ENCODE data around the gene A1BG. TPM values are rescaled to one million over a fixed set of nuclear protein-coding genes. Genes with fewer than 3 reads are reported as not detected.

The A1BG gene
- total RNA-seq, 4 donors from 2014 or later = 86.1 to 165 (median 97.6) TPM

DNA sequence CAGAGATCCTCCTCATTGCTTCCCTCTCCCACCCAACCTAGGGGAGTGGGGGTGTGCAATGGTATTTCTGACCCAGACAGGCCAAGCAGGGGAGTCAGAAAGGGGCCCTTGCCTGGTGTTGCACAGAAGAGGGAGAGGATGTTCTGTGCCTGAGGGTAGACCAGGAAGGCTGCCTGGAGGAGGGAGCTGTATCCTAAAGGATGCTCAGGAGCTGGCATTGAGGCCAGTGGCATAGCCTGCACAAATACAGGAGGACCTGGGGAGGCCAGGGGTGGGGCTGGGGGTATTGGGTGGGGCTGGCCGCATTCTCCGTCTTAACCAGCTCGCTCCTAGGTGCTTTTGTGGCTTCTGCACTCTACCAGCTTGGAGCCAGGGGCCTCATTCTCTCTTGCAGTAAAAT is 46.6 kb upstream of the A1BG start:
- Histone ChIP-seq H3K4me1 (peaks cover 0 to 35% (median 15%) of the 10 kb centered on the region in 4 donors), H3K36me3 (peaks cover 0 to 16% (median under 1%) of the 10 kb centered on the region in 3 donors), H3K4me3 (no peak overlapping the region), H3K27ac (no peak overlapping the region), H3K27me3 (peaks cover 0 to 25% of the 10 kb centered on the region in 2 donors), H3K9me3 (no peaks in the 10 kb centered on the region)
- TF ChIP-seq EP300 (IDR thresholded peaks at IDR 0.05) (no peak), POLR2A (IDR thresholded peaks at IDR 0.05) (no peak), CTCF (IDR thresholded peaks at IDR 0.05) (no peak)
- DNase-seq (ENCODE audit: low spot score in 2 of 2) = no peak
- WGBS, 2 donors = 97% methylated on average over 3 of the region's 3 CpGs; no CpG with 5 or more reads in 1 of the 2 donors

DNA sequence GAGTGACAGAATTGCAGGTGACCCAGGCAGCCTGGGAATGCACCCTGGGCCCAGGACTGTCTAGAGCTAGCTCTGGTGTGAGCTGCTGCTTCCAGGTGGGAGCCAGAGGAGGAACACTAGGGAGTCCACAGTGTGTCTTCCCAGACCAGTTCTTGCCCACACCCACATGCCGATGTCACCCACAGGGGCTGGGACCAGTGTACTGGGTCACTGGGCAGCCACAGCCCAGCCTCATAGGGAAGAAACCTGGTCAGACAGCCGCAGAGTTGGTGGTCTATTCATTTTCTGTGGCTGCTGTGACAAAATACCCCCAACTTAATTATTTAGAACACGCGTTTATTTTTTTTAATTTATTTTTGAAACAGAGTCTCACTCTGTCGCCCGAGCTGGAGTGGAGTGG is 45.3 kb upstream of the A1BG start:
- Histone ChIP-seq H3K4me3 (no peak overlapping the region), H3K27me3 (peaks cover 0 to 25% of the 10 kb centered on the region in 2 donors), H3K27ac (no peak overlapping the region), H3K9me3 (no peaks in the 10 kb centered on the region), H3K4me1 (peaks cover 0 to 35% (median 15%) of the 10 kb centered on the region in 4 donors), H3K36me3 (peaks cover 0 to 29% (median 9%) of the 10 kb centered on the region in 3 donors)
- TF ChIP-seq CTCF (IDR thresholded peaks at IDR 0.05) (no peak), POLR2A (IDR thresholded peaks at IDR 0.05) (no peak), EP300 (IDR thresholded peaks at IDR 0.05) (no peak)
- no peak for DNase-seq (ENCODE audit: low spot score in 2 of 2)
- WGBS, 2 donors = 91% methylated on average over 5 to 6 of the region's 6 CpGs

GRCh38 chr19:58398087-58398486 is 44.8 kb upstream of the A1BG start:
- H3K9me3 ChIP-seq = no peaks in the 10 kb centered on the region
- H3K27me3 ChIP-seq = peaks cover 0 to 25% of the 10 kb centered on the region in 2 donors
- no peak overlapping the region for H3K27ac ChIP-seq
- no peak for DNase-seq (ENCODE audit: low spot score in 2 of 2)
- no peak overlapping the region for H3K4me3 ChIP-seq
- 77 to 88% methylated on average over 4 of the region's 4 CpGs for WGBS, 2 donors
- peaks cover 0 to 35% (median 15%) of the 10 kb centered on the region in 4 donors for H3K4me1 ChIP-seq
- peaks cover 0 to 34% (median 12%) of the 10 kb centered on the region in 3 donors for H3K36me3 ChIP-seq
- TF ChIP-seq EP300 (IDR thresholded peaks at IDR 0.05) (no peak), CTCF (IDR thresholded peaks at IDR 0.05) (no peak), POLR2A (IDR thresholded peaks at IDR 0.05) (no peak)

- no peak for TF ChIP-seq CTCF (IDR thresholded peaks at IDR 0.05)
- TF ChIP-seq EP300 (IDR thresholded peaks at IDR 0.05) = no peak
- TF ChIP-seq POLR2A (IDR thresholded peaks at IDR 0.05) = no peak
- Histone ChIP-seq H3K27ac (no peak overlapping the region), H3K27me3 (peaks cover 0 to 25% of the 10 kb centered on the region in 2 donors), H3K9me3 (no peaks in the 10 kb centered on the region), H3K4me1 (peaks cover 0 to 35% (median 15%) of the 10 kb centered on the region in 4 donors), H3K36me3 (peaks cover 0 to 39% (median 16%) of the 10 kb centered on the region in 3 donors), H3K4me3 (no peak overlapping the region)
- DNase-seq (ENCODE audit: low spot score in 2 of 2) = no peak
- WGBS, 2 donors = 60 to 62% methylated on average over 6 to 7 of the region's 7 CpGs
These were observed 44.3 kb upstream of the A1BG start for GRCh38 chr19:58397533-58398037.

DNA sequence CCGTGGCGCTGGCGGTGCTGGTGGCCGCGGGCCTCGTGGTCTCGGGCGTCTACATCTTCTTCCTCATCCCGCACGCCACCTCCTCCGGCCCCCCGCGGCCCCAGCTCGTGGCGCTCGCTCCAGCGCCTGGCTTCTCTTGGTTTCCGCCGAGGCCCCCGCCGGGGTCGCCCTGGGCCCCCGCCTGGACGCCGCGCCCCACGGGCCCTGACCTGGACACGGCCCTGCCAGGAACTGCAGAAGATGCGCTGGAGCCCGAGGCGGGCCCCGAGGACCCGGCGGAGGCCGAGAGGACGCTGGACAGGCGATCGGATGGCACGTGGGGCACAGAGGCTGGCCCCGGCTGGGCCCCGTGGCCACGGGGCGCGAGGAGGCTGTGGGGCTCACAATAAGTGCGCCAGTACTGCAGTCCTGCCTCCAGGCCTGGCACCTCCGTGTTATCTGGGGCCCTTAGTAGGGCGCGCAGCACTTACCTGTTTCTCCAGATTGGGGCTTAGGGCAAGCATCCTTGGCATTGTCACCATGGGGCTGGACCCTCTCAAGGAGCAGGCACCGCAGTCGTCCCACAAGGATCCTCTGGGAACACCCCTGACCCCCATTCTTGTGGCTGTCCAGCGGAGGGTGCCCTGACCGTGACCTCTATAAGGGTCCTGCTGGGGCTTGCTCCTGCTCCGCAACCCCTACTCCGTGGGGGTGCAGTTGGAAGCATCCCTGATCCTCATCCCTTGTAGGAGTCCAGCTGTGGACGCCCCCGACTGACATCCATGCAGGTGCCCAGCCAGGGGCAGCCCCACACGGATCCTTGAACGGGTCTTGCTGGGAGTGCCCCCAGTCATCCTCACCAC is 43.6 kb upstream of the A1BG start:
- no peak for TF ChIP-seq CTCF (IDR thresholded peaks at IDR 0.05)
- Histone ChIP-seq H3K4me3 (no peak overlapping the region), H3K27ac (no peak overlapping the region), H3K9me3 (no peaks in the 10 kb centered on the region), H3K27me3 (peaks cover 0 to 25% of the 10 kb centered on the region in 2 donors), H3K36me3 (peaks cover 0 to 44% (median 16%) of the 10 kb centered on the region in 3 donors), H3K4me1 (peaks cover 0 to 32% (median 13%) of the 10 kb centered on the region in 4 donors)
- WGBS, 2 donors = 29 to 31% methylated on average over 34 to 46 of the region's 58 CpGs
- no peak for DNase-seq (ENCODE audit: low spot score in 2 of 2)

Data from tibial nerve (tissue), 4 donors.